HG03558 (cell line): ENCODE measurements around the gene RIBC1.
A peak's percentile ranks its signal among the peaks of the same experiment; 100 is the strongest.
"Not testable (repeated sequence)": the region's sequence is repeated elsewhere in the genome, so short reads cannot be mapped to it uniquely, and the experiment has no call there.

Source experiments
- ATAC-seq: cut with Tn5 transposase; IDR thresholded peaks from one replicate; pipeline ENCODE4 v1.9.1; 2021; ENCODE audit warnings: moderate number of reproducible peaks; ENCODE audit not compliant: unreplicated experiment; ENCODE audit errors: extremely low read depth

RIBC1 gene

GRCh38 chrX:53433651-53434639 is 11.3 kb downstream of the RIBC1 start, which contains the start of gene HSD17B10:
TSS of gene HSD17B10 (minus strand) at chrX:53434370. CDS start at chrX:53434345, 25 bp downstream.
- peak; percentile 60 for ATAC-seq

GRCh38 chrX:53435997-53436396 is 13.3 kb downstream of the RIBC1 start:
- ATAC-seq = no peak

GRCh38 chrX:53437206-53437605 is 14.5 kb downstream of the RIBC1 start:
- ATAC-seq = no peak

- no peak for ATAC-seq
These were observed 15.6 kb downstream of the RIBC1 start for GRCh38 chrX:53438174-53438831.

- no peak for ATAC-seq
These were observed 16.2 kb downstream of the RIBC1 start for GRCh38 chrX:53438832-53439230.

GRCh38 chrX:53440101-53440500 is 17.4 kb downstream of the RIBC1 start:
- ATAC-seq = no peak

GRCh38 chrX:53440621-53441517 is 18.2 kb downstream of the RIBC1 start:
- ATAC-seq = no peak

GRCh38 chrX:53441531-53442321 is 19.1 kb downstream of the RIBC1 start:
- ATAC-seq = no peak

GRCh38 chrX:53442322-53442631 is 19.6 kb downstream of the RIBC1 start:
- ATAC-seq = no peak

- ATAC-seq = no peak
These were observed 23.3 kb downstream of the RIBC1 start for GRCh38 chrX:53445977-53446376.

GRCh38 chrX:53447441-53447840 is 24.8 kb downstream of the RIBC1 start:
- ATAC-seq = no peak

GRCh38 chrX:53449632-53450031 is 27.0 kb downstream of the RIBC1 start:
- no peak for ATAC-seq

- ATAC-seq = no peak
These were observed 30.1 kb downstream of the RIBC1 start for GRCh38 chrX:53452812-53453211.

GRCh38 chrX:53456254-53456653 is 33.6 kb downstream of the RIBC1 start:
- no peak for ATAC-seq

- no peak for ATAC-seq
These were observed 35.4 kb downstream of the RIBC1 start for GRCh38 chrX:53458082-53458481.

- ATAC-seq = not testable (repeated sequence)
These were observed 46.0 kb downstream of the RIBC1 start for GRCh38 chrX:53468659-53469058.

- no peak for ATAC-seq
These were observed 48.7 kb downstream of the RIBC1 start for GRCh38 chrX:53471346-53471745.

GRCh38 chrX:53474707-53475106 is 52.0 kb downstream of the RIBC1 start:
- ATAC-seq = no peak

- ATAC-seq = no peak
These were observed 53.7 kb downstream of the RIBC1 start for GRCh38 chrX:53476371-53476770.

- ATAC-seq = no peak
These were observed 56.6 kb downstream of the RIBC1 start for GRCh38 chrX:53479301-53479700.
